ENCODE measurements around the gene F7.

DNA sequence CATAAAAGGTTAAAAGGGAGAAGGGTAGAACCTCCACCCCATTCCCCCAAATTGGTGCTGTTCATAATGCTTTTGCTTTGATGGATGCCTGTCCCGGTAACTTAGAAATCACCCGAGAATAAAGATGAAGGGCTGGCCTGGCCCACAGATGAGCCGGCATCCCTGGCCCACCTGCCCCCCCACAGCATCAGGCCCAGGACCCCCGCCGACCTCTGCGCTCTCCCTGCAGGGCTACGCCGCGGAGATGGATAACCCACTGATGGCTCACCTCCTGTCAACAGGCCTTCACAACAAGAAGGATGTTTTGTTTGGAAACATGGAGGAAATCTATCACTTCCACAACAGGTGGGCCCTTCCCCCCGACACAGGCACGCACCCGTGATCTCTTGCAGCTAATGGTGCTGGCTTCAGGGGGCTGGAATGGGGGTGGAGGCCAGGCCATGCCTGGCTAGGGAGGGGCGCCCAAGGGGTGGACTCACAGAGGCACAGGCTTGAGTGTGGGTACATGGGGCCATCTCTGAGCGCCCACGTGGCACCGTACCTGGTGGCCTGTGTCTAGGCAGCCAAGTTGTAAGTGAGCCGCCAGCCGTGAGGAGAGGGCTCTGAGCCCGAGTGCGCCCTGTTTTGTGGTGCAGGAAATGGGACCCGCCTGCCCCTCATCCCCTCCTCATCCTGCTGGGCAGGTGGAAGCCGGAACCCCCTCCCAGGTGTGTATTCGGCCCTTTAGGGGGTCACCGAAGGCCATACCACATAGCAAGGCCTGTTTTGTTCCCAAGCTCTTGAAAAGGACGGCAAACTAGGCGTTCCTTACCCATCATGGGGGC is 23.2 kb upstream of the F7 start:
- TF ChIP-seq EZH2phosphoT487 (IDR thresholded peaks at IDR 0.05; ENCODE audit: borderline replicate concordance, low read length) = no peak
- no peak for TF ChIP-seq CTCF (conservative IDR thresholded peaks at IDR 0.05; ENCODE audit: low read depth, low read length)

All from PC-3 (cell line).